PC-9 (cell line): ENCODE results near the gene UBN1.

Source experiments
- EZH2 ChIP-seq: fragments of 200-600 bp; sonication (generic); IDR thresholded peaks from 2 replicates; pipeline ENCODE4 v1.8.0; 2017; ENCODE audit warnings: antibody characterized with exemption, low read depth
- TF ChIP-seq, protein P1 (sequence below): fragments of 200-600 bp; sonication (generic); conservative IDR thresholded peaks from 2 replicates; pipeline ENCODE4 v1.6.1; 2017; ENCODE audit warnings: mixed run types, antibody characterized with exemption, mild to moderate bottlenecking, moderate library complexity

DNA sequence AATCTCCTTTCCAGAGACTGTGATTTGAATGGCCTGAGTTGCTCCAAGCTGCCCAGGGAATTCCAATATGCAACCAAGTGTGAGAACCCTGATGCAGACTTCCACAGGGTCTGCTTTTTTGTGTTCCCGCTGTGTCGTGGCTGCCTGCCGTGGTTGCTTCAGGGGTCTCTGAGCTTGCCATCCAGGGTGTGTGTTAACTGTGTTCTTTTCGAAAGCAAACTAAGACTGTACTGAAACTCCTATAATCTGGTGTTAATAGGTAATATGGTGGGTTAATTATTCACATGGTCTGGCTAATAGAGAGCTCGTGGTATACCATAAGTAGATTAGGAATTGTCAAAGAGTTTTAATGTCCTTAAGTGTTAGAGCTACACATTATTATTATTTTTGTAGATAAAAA is 20.7 kb downstream of the UBN1 start:
- TF ChIP-seq, protein P1, sequence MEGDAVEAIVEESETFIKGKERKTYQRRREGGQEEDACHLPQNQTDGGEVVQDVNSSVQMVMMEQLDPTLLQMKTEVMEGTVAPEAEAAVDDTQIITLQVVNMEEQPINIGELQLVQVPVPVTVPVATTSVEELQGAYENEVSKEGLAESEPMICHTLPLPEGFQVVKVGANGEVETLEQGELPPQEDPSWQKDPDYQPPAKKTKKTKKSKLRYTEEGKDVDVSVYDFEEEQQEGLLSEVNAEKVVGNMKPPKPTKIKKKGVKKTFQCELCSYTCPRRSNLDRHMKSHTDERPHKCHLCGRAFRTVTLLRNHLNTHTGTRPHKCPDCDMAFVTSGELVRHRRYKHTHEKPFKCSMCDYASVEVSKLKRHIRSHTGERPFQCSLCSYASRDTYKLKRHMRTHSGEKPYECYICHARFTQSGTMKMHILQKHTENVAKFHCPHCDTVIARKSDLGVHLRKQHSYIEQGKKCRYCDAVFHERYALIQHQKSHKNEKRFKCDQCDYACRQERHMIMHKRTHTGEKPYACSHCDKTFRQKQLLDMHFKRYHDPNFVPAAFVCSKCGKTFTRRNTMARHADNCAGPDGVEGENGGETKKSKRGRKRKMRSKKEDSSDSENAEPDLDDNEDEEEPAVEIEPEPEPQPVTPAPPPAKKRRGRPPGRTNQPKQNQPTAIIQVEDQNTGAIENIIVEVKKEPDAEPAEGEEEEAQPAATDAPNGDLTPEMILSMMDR = no peak
- no peak for TF ChIP-seq EZH2
